Sigmoid colon (tissue), 7 donors: ENCODE measurements around the gene RPTOR. TPM values are rescaled to one million over a fixed set of nuclear protein-coding genes. Genes with fewer than 3 reads are reported as not detected.

Source experiments
- DNase-seq: peaks from one replicate; pipeline ENCODE4 v3.0.0-alpha.2; 2019
- H3K27ac ChIP-seq, 4 donors: fragments of 200-600 bp; sonication (generic); one replicate each; pipeline ENCODE4 v1.5.1; 2016 to 2019; ENCODE audit warnings: mild to moderate bottlenecking in 1 of 4
- H3K27me3 ChIP-seq, 3 donors: fragments of 200-600 bp; sonication (generic); one replicate each; pipeline ENCODE4 v1.5.1; 2019; ENCODE audit warnings: mild to moderate bottlenecking in 1 of 3
- H3K36me3 ChIP-seq, 4 donors: fragments of 200-600 bp; sonication (generic); one replicate each; pipeline ENCODE4 v1.5.1; 2016 to 2019
- H3K4me1 ChIP-seq, 4 donors: fragments of 200-600 bp; sonication (generic); one replicate each; pipeline ENCODE4 v1.5.1; 2017 to 2019
- H3K4me3 ChIP-seq, 4 donors: fragments of 200-600 bp; sonication (generic); one replicate each; pipeline ENCODE4 v1.5.1; 2017 to 2019; ENCODE audit warnings: mild to moderate bottlenecking in 2 of 4, moderate library complexity in 1 of 4
- H3K9me3 ChIP-seq, 4 donors: fragments of 200-600 bp in 3 of 4; sonication (generic) in 3 of 4; one replicate each; pipeline versions ENCODE4 v1.5.1 to v1.6.1; 2013 to 2019
- EP300 ChIP-seq, 4 donors: sonication (generic); formaldehyde crosslinking; IDR thresholded peaks; one replicate each; pipeline ENCODE4 v1.6.1; 2017; ENCODE audit warnings: antibody characterized with exemption in 4 of 4
- POLR2A ChIP-seq, 2 donors: fragments of 450-650 bp; IDR thresholded peaks; one replicate each; pipeline ENCODE4 v1.6.1; 2016; ENCODE audit warnings: antibody characterized with exemption in 2 of 2, mild to moderate bottlenecking in 2 of 2, moderate library complexity in 2 of 2
- POLR2AphosphoS5 ChIP-seq, 4 donors: sonication (generic); formaldehyde crosslinking; IDR thresholded peaks; one replicate each; pipeline ENCODE4 v1.6.1; 2017; ENCODE audit warnings: antibody characterized with exemption in 4 of 4
- WGBS, 2 donors: extraction: QIAGEN DNeasy Blood & Tissue Kit; methylation state at CpG; one replicate each; pipeline ENCODE4 v1.1.7; 2013; 5-methylcytosine and 5-hydroxymethylcytosine counted together
- intact Hi-C: fragments of 100-400 bp; cut with DNase I; formaldehyde crosslinking; loops from one replicate; pipeline ENCODE4 v1.15.1; 2023
- polyA plus RNA-seq, 3 donors: library from polyadenylated mRNA; stranded (reverse); fragments of 200-250 nt; gene quantifications; one replicate each; pipeline ENCODE4 v1.2.3, GENCODE V29; 2013
- total RNA-seq, 4 donors: library from RNA; depleted of rRNA; stranded (reverse); fragments of >200 nt; gene quantifications; one replicate each; pipeline ENCODE4 v1.1.0, GENCODE V29; 2016
- TF ChIP-seq, protein P1 (sequence below), 4 experiments: fragments of 450-650 bp in 3 of 4; fragments of 200-600 bp in 1 of 4; IDR thresholded peaks; one replicate each; pipeline ENCODE4 v1.5.1; 2016 to 2019; ENCODE audit warnings: antibody characterized with exemption in 4 of 4, mild to moderate bottlenecking in 3 of 4, moderate library complexity in 2 of 4
- donor health status: healthy with polysubstance abuse.
- donor health status: Bipolar disorder and iron deficiency.
- donor health status: healthy.

The RPTOR gene
- total and polyA plus RNA-seq, 7 donors, result 3.7 to 68.7 (median 22.9) TPM

DNA sequence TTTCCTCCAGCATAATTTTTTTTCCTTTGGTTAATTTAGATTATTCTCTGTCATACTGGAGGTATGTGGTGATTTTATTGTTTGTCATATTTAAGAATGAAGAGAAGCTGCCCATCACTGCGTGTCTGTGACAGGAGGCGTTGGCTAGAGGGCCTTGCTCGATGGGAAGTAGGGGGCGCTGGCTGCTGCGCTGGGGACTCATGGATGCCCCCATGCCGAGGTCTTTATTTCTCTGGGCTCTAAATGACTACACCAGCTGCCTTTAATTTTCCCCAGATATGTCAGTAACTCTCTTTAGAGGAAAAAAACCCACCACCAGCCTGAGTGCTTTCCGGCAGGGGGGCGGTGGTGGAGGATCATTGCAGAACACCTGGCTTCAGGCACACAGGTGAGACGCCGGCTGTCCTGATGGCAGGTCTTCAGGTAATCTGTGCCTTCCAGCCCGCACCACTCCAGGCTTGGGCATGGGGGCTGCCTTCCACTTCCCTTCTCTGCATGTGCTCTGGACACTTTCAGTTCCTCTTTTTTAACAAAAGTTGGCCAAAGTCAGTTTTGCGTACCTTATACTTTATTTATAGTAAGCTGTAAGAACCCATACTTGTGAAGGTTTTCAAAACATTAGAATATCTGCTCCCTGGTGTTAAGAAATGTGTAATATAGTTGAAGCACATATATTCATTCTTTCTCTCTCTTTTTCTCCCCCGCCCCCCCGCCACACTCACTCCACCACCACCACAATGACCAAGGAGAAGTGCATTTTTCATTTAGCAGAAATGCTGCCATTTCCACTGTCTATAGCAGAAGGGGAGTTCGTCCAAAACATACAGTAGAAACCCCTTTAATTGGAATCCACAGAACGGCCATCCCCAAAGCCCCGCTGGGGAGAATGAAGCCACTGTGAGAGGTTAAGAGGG lies 192.7 kb downstream of the RPTOR start:
- Histone ChIP-seq H3K9me3 (no peaks in the 10 kb centered on the region), H3K4me3 (no peak overlapping the region), H3K27me3 (no peaks in the 10 kb centered on the region), H3K27ac (no peak overlapping the region), H3K36me3 (no peaks in the 10 kb centered on the region), H3K4me1 (peaks cover 0 to 5% (median 0%) of the 10 kb centered on the region in 4 donors)
- intact Hi-C loops, result no loop called here
- DNase-seq, result no peak
- 68 to 89% methylated on average over 17 of the region's 17 CpGs for WGBS, 2 donors
- TF ChIP-seq, protein P1, sequence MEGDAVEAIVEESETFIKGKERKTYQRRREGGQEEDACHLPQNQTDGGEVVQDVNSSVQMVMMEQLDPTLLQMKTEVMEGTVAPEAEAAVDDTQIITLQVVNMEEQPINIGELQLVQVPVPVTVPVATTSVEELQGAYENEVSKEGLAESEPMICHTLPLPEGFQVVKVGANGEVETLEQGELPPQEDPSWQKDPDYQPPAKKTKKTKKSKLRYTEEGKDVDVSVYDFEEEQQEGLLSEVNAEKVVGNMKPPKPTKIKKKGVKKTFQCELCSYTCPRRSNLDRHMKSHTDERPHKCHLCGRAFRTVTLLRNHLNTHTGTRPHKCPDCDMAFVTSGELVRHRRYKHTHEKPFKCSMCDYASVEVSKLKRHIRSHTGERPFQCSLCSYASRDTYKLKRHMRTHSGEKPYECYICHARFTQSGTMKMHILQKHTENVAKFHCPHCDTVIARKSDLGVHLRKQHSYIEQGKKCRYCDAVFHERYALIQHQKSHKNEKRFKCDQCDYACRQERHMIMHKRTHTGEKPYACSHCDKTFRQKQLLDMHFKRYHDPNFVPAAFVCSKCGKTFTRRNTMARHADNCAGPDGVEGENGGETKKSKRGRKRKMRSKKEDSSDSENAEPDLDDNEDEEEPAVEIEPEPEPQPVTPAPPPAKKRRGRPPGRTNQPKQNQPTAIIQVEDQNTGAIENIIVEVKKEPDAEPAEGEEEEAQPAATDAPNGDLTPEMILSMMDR (IDR thresholded peaks at IDR 0.05), result no peak
- TF ChIP-seq POLR2A (IDR thresholded peaks at IDR 0.05) (no peak), POLR2AphosphoS5 (IDR thresholded peaks at IDR 0.05) (no peak), EP300 (IDR thresholded peaks at IDR 0.05) (no peak)

DNA sequence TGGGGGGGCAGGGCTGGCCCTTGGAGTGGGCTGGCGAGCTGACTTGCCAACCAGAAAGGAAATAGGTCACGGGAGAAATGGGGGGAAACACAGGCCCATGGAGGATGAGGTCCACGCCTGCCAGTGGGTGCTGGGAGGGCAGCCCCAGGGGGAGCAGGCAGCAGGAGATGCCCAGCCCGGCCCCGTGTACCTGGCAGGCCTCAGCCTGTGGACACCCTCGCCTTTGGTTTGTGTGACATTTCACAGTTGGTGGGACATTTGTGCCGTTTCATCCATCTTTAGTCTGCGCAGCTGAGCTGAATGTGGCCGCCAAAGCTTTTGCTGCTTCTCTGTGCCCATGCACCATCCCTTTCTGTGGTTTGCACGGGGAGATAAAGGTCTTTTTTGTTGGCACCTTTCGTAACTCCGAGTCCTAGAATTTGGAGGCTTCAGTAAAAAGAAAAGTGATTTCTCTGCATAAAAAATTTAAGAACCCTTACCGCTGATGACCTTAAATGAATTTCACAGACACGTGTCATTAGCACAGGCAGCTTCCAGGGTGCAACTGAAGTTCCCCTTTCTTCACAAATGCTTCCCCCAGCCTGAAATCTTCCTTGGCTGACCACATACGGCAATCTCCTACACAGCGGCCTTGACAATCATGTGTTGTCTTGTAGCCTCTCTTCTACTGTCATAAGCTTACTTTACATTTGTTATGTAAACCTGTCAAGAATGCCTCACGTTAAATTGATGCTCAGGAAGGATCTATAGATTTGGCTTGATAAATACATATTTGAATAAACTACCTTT lies 193.6 kb downstream of the RPTOR start:
- Histone ChIP-seq H3K4me3 (no peak overlapping the region), H3K9me3 (no peaks in the 10 kb centered on the region), H3K27ac (no peak overlapping the region), H3K4me1 (peaks cover 0 to 5% (median 0%) of the 10 kb centered on the region in 4 donors), H3K36me3 (no peaks in the 10 kb centered on the region), H3K27me3 (no peaks in the 10 kb centered on the region)
- no peak for DNase-seq
- TF ChIP-seq, protein P1 (IDR thresholded peaks at IDR 0.05), result no peak
- TF ChIP-seq EP300 (IDR thresholded peaks at IDR 0.05), result no peak
- TF ChIP-seq POLR2AphosphoS5 (IDR thresholded peaks at IDR 0.05), result no peak
- no peak for TF ChIP-seq POLR2A (IDR thresholded peaks at IDR 0.05)
- intact Hi-C loops, result no loop called here
- WGBS, 2 donors, result 68 to 83% methylated on average over 17 of the region's 17 CpGs

DNA sequence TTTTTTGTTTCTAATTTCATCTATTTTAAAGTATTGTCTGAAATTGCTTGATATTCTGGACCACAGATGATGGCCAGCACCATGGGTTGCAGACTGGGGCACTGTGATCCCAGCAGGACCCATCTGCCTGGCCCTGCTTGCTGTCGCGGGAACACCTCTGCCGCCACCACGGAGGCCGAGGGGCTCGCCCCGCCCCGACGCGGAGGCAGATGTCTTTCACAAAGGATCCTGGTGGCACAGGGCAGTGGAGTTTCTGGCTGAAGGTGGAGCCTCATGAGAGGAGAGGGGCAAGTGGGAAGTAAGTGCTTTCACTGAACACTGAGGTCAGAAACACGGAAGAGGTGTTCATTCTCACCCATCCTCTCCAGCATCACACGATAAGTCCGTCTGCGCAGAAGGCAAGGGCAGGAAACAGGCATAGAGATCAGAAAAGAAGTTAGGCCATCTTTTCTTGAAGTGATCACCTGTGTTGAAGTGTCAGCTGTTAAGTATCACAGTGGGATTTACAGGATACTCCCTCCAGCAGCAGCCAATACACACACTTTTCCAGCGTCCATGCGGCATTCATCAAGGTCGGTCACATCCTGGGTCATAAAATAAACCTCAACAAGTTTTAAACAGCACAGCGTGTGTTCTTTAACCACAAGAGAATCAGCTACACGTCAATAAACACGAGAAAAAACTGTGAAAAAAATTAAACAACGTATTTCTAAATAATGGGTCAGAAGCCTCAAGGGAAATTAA lies 194.5 kb downstream of the RPTOR start:
- TF ChIP-seq POLR2AphosphoS5 (IDR thresholded peaks at IDR 0.05), result peak in 1 of 4 donors; percentile 44
- TF ChIP-seq, protein P1 (IDR thresholded peaks at IDR 0.05), result no peak
- DNase-seq, result no peak
- peaks cover 0 to 5% (median 0%) of the 10 kb centered on the region in 4 donors for H3K4me1 ChIP-seq
- H3K9me3 ChIP-seq, result no peaks in the 10 kb centered on the region
- no peaks in the 10 kb centered on the region for H3K36me3 ChIP-seq
- intact Hi-C loops, result no loop called here
- no peaks in the 10 kb centered on the region for H3K27me3 ChIP-seq
- no peak overlapping the region for H3K27ac ChIP-seq
- no peak overlapping the region for H3K4me3 ChIP-seq
- WGBS, 2 donors, result 79 to 87% methylated on average over 21 of the region's 21 CpGs

DNA sequence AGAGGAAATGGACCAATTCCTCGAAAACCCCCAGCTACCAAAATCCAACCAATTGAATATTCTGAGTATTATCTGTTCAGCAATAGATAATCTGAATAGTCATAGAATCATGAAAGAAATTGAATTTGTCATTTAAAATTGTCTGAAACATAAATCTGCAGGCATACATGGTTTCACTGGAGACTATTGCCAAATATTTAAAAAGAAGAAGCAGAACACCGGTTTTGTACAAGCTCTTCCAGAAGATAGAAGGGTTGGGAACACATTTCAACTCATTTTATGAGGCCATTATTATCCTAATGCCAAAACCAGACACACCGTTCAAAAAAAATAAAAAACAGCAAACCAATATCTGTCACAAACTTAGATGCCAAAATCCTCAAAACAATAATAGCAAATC lies 195.5 kb downstream of the RPTOR start:
- Histone ChIP-seq H3K27ac (no peak overlapping the region), H3K9me3 (no peaks in the 10 kb centered on the region), H3K27me3 (no peaks in the 10 kb centered on the region), H3K4me1 (peaks cover 0 to 5% (median 0%) of the 10 kb centered on the region in 4 donors), H3K4me3 (no peak overlapping the region), H3K36me3 (no peaks in the 10 kb centered on the region)
- 60 to 64% methylated on average over 3 of the region's 3 CpGs for WGBS, 2 donors
- TF ChIP-seq, protein P1 (IDR thresholded peaks at IDR 0.05), result no peak
- TF ChIP-seq EP300 (IDR thresholded peaks at IDR 0.05) (no peak), POLR2AphosphoS5 (IDR thresholded peaks at IDR 0.05) (no peak)
- intact Hi-C loops, result no loop called here
- DNase-seq, result no peak
